Measurements from ENCODE around the gene KCNJ3.

GRCh38 chr2:154898269-154898668 is 199.8 kb downstream of the KCNJ3 start:
- TF ChIP-seq, protein P1, sequence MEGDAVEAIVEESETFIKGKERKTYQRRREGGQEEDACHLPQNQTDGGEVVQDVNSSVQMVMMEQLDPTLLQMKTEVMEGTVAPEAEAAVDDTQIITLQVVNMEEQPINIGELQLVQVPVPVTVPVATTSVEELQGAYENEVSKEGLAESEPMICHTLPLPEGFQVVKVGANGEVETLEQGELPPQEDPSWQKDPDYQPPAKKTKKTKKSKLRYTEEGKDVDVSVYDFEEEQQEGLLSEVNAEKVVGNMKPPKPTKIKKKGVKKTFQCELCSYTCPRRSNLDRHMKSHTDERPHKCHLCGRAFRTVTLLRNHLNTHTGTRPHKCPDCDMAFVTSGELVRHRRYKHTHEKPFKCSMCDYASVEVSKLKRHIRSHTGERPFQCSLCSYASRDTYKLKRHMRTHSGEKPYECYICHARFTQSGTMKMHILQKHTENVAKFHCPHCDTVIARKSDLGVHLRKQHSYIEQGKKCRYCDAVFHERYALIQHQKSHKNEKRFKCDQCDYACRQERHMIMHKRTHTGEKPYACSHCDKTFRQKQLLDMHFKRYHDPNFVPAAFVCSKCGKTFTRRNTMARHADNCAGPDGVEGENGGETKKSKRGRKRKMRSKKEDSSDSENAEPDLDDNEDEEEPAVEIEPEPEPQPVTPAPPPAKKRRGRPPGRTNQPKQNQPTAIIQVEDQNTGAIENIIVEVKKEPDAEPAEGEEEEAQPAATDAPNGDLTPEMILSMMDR (IDR thresholded peaks at IDR 0.05) = no peak
- no peak for TF ChIP-seq POLR2AphosphoS5 (IDR thresholded peaks at IDR 0.05)
- TF ChIP-seq POLR2A (IDR thresholded peaks at IDR 0.05) = no peak
- no peak for TF ChIP-seq EP300 (IDR thresholded peaks at IDR 0.05; ENCODE audit: low read depth)

All from transverse colon (tissue), 4 donors.